Esophagus muscularis mucosa (tissue), 3 donors: ENCODE measurements around the gene MAPK8IP2.
A peak's percentile ranks its signal among the peaks of the same experiment; 100 is the strongest.

Source experiments
- CTCF ChIP-seq, 3 experiments: fragments of 200-600 bp in 2 of 3; fragments of 450-650 bp in 1 of 3; sonication (generic) in 2 of 3; IDR thresholded peaks; one replicate each; pipeline ENCODE4 v1.5.1; 2017 to 2019; ENCODE audit warnings: antibody characterized with exemption in 3 of 3, mild to moderate bottlenecking in 2 of 3, moderate library complexity in 1 of 3
- POLR2A ChIP-seq: fragments of 450-650 bp; IDR thresholded peaks from one replicate; pipeline ENCODE4 v1.6.1; 2017; ENCODE audit warnings: antibody characterized with exemption, moderate library complexity, mild to moderate bottlenecking, low read depth
- POLR2AphosphoS5 ChIP-seq, 2 donors: sonication (generic); formaldehyde crosslinking; IDR thresholded peaks; one replicate each; pipeline ENCODE4 v1.6.1; 2017; ENCODE audit warnings: antibody characterized with exemption in 2 of 2

GRCh38 chr22:50577987-50578775 is 22.4 kb upstream of the MAPK8IP2 start, which contains the start of gene CPT1B:
- TF ChIP-seq POLR2AphosphoS5 (IDR thresholded peaks at IDR 0.05) (peak in 1 of 2 donors; percentile 51), POLR2A (no peak), CTCF (IDR thresholded peaks at IDR 0.05) (no peak)
